Measurements from ENCODE around the gene PLXNC1.

PLXNC1 gene

DNA sequence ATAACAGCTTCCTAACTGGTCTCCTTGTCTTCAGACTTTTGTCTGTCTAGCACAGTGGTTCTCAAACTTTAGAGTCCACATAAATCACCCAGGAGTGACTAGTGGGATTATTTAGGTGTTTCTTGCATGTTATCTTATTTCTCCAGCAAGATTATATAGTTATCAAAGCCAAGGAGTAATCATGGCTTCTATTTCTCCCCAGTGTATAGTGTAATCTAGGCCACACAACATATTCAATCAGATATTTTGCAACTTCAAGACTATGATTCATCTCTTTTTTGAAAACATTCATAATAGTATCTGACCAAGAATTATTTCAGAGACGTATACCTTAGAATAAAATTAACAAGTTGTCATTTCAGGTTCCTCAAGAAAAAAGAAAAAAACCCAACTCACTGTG is 179.4 kb downstream of the PLXNC1 start:
- Histone ChIP-seq H3K4me1 (ENCODE audit: low read length) (no peaks in the 10 kb centered on the region), H3K9ac (ENCODE audit: low read length) (no peak overlapping the region), H3K4me3 (ENCODE audit: low read length) (no peak overlapping the region), H3K27me3 (replicated peaks; ENCODE audit: insufficient read depth, low read length) (no peaks in the 10 kb centered on the region), H3K79me2 (ENCODE audit: low read length) (no peaks in the 10 kb centered on the region), H4K20me1 (ENCODE audit: insufficient read depth, low read length) (no peaks in the 10 kb centered on the region), H3K36me3 (replicated peaks; ENCODE audit: insufficient read depth, low read length) (0 out of 2 replicates have a peak, but pooled peaks cover under 1% of the 10 kb centered on the region), H3F3A (ENCODE audit: insufficient read depth, low read length) (peaks cover 4% of the 10 kb centered on the region; the same call in 1 of the 2 replicates), H3K27ac (ENCODE audit: low read length) (no peak overlapping the region), H3K4me2 (ENCODE audit: low read depth, low read length) (no peak overlapping the region), H2AFZ (ENCODE audit: low read length) (no peak overlapping the region), H3K9me2 (replicated peaks; ENCODE audit: insufficient read depth, low read length) (no peaks in the 10 kb centered on the region), H3K9me3 (replicated peaks; ENCODE audit: insufficient read depth, low read length) (no peaks in the 10 kb centered on the region)
- DNase-seq: no peak
- TF ChIP-seq, protein P1, sequence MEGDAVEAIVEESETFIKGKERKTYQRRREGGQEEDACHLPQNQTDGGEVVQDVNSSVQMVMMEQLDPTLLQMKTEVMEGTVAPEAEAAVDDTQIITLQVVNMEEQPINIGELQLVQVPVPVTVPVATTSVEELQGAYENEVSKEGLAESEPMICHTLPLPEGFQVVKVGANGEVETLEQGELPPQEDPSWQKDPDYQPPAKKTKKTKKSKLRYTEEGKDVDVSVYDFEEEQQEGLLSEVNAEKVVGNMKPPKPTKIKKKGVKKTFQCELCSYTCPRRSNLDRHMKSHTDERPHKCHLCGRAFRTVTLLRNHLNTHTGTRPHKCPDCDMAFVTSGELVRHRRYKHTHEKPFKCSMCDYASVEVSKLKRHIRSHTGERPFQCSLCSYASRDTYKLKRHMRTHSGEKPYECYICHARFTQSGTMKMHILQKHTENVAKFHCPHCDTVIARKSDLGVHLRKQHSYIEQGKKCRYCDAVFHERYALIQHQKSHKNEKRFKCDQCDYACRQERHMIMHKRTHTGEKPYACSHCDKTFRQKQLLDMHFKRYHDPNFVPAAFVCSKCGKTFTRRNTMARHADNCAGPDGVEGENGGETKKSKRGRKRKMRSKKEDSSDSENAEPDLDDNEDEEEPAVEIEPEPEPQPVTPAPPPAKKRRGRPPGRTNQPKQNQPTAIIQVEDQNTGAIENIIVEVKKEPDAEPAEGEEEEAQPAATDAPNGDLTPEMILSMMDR (IDR thresholded peaks at IDR 0.05; ENCODE audit: low read length): no peak
- no peak for TF ChIP-seq EZH2phosphoT487 (IDR thresholded peaks at IDR 0.05; ENCODE audit: low read length)
- TF ChIP-seq EZH2 (optimal IDR thresholded peaks at IDR 0.05; ENCODE audit: low read depth, low read length): no peak

GRCh38 chr12:94329366-94329765 is 181.0 kb downstream of the PLXNC1 start:
- Histone ChIP-seq H2AFZ (ENCODE audit: low read length) (no peak overlapping the region), H3K4me3 (ENCODE audit: low read length) (no peak overlapping the region), H3K79me2 (ENCODE audit: low read length) (no peaks in the 10 kb centered on the region), H3K4me1 (ENCODE audit: low read length) (no peaks in the 10 kb centered on the region), H3K4me2 (ENCODE audit: low read depth, low read length) (no peak overlapping the region), H3K27ac (ENCODE audit: low read length) (no peak overlapping the region), H3K9ac (ENCODE audit: low read length) (no peak overlapping the region), H3K9me2 (replicated peaks; ENCODE audit: insufficient read depth, low read length) (no peaks in the 10 kb centered on the region), H4K20me1 (ENCODE audit: insufficient read depth, low read length) (no peaks in the 10 kb centered on the region), H3K9me3 (replicated peaks; ENCODE audit: insufficient read depth, low read length) (no peaks in the 10 kb centered on the region), H3F3A (ENCODE audit: insufficient read depth, low read length) (peaks cover 4% of the 10 kb centered on the region; the same call in 1 of the 2 replicates), H3K27me3 (replicated peaks; ENCODE audit: insufficient read depth, low read length) (no peaks in the 10 kb centered on the region), H3K36me3 (replicated peaks; ENCODE audit: insufficient read depth, low read length) (no peaks in the 10 kb centered on the region)
- TF ChIP-seq EZH2phosphoT487 (IDR thresholded peaks at IDR 0.05; ENCODE audit: low read length): no peak
- TF ChIP-seq, protein P1 (IDR thresholded peaks at IDR 0.05; ENCODE audit: low read length): peak; percentile 23
- no peak for DNase-seq

DNA sequence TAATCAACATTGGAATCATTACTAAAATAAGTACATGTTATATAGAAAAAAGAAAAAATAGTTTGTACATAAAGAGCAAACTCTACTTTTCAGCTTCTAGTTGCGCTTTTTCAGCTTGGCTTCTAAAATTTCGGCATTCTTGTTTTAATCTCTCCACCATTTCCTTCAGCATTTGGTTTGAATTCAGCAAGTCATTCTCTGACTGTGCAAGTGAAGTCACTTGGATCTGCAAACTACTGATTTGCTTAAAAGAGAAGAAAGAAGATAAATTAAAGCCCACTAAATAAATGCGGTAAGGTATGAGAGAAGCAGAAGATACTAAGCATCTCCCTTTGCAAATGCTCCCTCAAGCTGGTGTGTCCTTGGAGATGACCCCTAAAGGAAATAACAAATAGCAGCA is 185.0 kb downstream of the PLXNC1 start:
- DNase-seq: no peak
- H4K20me1 ChIP-seq (ENCODE audit: insufficient read depth, low read length): no peaks in the 10 kb centered on the region
- no peak overlapping the region for H2AFZ ChIP-seq (ENCODE audit: low read length)
- H3F3A ChIP-seq (ENCODE audit: insufficient read depth, low read length): no peaks in the 10 kb centered on the region
- H3K9me3 ChIP-seq (replicated peaks; ENCODE audit: insufficient read depth, low read length): no peaks in the 10 kb centered on the region
- no peak overlapping the region for H3K9ac ChIP-seq (ENCODE audit: low read length)
- no peaks in the 10 kb centered on the region for H3K27me3 ChIP-seq (replicated peaks; ENCODE audit: insufficient read depth, low read length)
- no peaks in the 10 kb centered on the region for H3K4me1 ChIP-seq (ENCODE audit: low read length)
- H3K4me2 ChIP-seq (ENCODE audit: low read depth, low read length): no peak overlapping the region
- TF ChIP-seq, protein P1 (IDR thresholded peaks at IDR 0.05; ENCODE audit: low read length): no peak
- TF ChIP-seq EZH2 (optimal IDR thresholded peaks at IDR 0.05; ENCODE audit: low read depth, low read length): no peak
- TF ChIP-seq EZH2phosphoT487 (IDR thresholded peaks at IDR 0.05; ENCODE audit: low read length): no peak
- no peaks in the 10 kb centered on the region for H3K36me3 ChIP-seq (replicated peaks; ENCODE audit: insufficient read depth, low read length)
- H3K9me2 ChIP-seq (replicated peaks; ENCODE audit: insufficient read depth, low read length): no peaks in the 10 kb centered on the region
- H3K79me2 ChIP-seq (ENCODE audit: low read length): no peaks in the 10 kb centered on the region
- H3K27ac ChIP-seq (ENCODE audit: low read length): no peak overlapping the region
- H3K4me3 ChIP-seq (ENCODE audit: low read length): no peak overlapping the region

Measured in MM.1S (cell line).